Endothelial cell of umbilical vein (primary cell): ENCODE data around the gene CHAF1A. TPM values are rescaled to one million over a fixed set of nuclear protein-coding genes. Genes with fewer than 3 reads are reported as not detected.

ENCODE experiments used
- BruUV-seq: library from RNA; stranded (reverse); fragments of 400-500 nt; replicated peaks from 2 replicates; lab custom pipeline; 2021; lab: Mats Ljungman, UMichigan
- CTCF ChIA-PET: fragments of 300-600, 350-600 bp; sonication (Branson Sonifier 250); formaldehyde crosslinking; loops from one replicate; lab custom pipeline; 2021; ENCODE audit warnings: antibody characterized with exemption, inconsistent platforms; lab: Charles Lee
- POLR2A ChIA-PET: fragments of 300-600, 350-600 bp; sonication (Branson Sonifier 250); formaldehyde crosslinking; loops from one replicate; lab custom pipeline; 2021; ENCODE audit warnings: antibody characterized with exemption, inconsistent platforms; lab: Charles Lee
- DNase-seq: peaks from one replicate; pipeline ENCODE4 v3.0.0-alpha.2; 2011; ENCODE audit warnings: low read depth, low spot score
- FAIRE-seq: peaks from 2 replicates; lab custom pipeline; 2011; peaks lifted over from hg19 to GRCh38; lab: Jason Lieb, UNC
- H2AFZ ChIP-seq: 2 replicates; pipeline ENCODE4 v1.6.0; 2012; ENCODE audit warnings: low read depth, low read length, control low read depth, inconsistent platforms
- H3K27ac ChIP-seq: 2 replicates; pipeline ENCODE4 v1.5.1; 2011; ENCODE audit warnings: low read depth, mild to moderate bottlenecking, control low read depth, low read length, moderate library complexity; ENCODE audit not compliant: insufficient read depth
- H3K27me3 ChIP-seq, 2 experiments: 2 replicates each; pipeline versions ENCODE4 v1.6.0 to v1.6.1; 2011; ENCODE audit warnings: low read length in 2 of 2, mixed read lengths in 1 of 2; ENCODE audit not compliant: control insufficient read depth in 2 of 2, insufficient read depth in 2 of 2
- H3K36me3 ChIP-seq, 2 experiments: 2 replicates in 1 of 2; 3 replicates in 1 of 2; pipeline ENCODE4 v1.5.1; 2011; ENCODE audit warnings: low read length in 2 of 2, mild to moderate bottlenecking in 1 of 2, moderate library complexity in 1 of 2; ENCODE audit not compliant: control insufficient read depth in 2 of 2, insufficient read depth in 2 of 2; ENCODE audit errors: extremely low read depth in 1 of 2
- H3K4me1 ChIP-seq: 3 replicates; pipeline ENCODE4 v1.5.1; 2011; ENCODE audit warnings: mild to moderate bottlenecking, low read length; ENCODE audit not compliant: control insufficient read depth, insufficient read depth; ENCODE audit errors: extremely low read depth
- H3K4me2 ChIP-seq: 2 replicates; pipeline ENCODE4 v1.6.1; 2011; ENCODE audit warnings: low read length, control low read depth, mixed read lengths; ENCODE audit not compliant: insufficient read depth
- H3K4me3 ChIP-seq, 3 experiments: fragments of 200-600 bp in 1 of 3; sonication (generic), shearing (Covaris generic) in 1 of 3; replicated peaks in 1 of 3; 2 replicates each; pipeline ENCODE4 v1.5.1; 2011 to 2016; ENCODE audit warnings: control low read depth in 3 of 3, low read length in 3 of 3, mild to moderate bottlenecking in 2 of 3, inconsistent platforms in 1 of 3, low read depth in 1 of 3, moderate library complexity in 1 of 3; ENCODE audit not compliant: insufficient read depth in 1 of 3
- H3K79me2 ChIP-seq: 2 replicates; pipeline ENCODE4 v1.6.0; 2012; ENCODE audit warnings: low read length, inconsistent platforms; ENCODE audit not compliant: control insufficient read depth, insufficient read depth
- H3K9ac ChIP-seq: replicated peaks from 2 replicates; pipeline ENCODE3; 2011; ENCODE audit warnings: low read length, control low read depth; ENCODE audit not compliant: insufficient read depth; ENCODE audit errors: extremely low read depth
- H3K9me1 ChIP-seq: replicated peaks from 3 replicates; pipeline ENCODE4 v1.6.0; 2011; ENCODE audit warnings: mild to moderate bottlenecking, low read length; ENCODE audit not compliant: control insufficient read depth, insufficient read depth; ENCODE audit errors: extremely low read depth
- H3K9me3 ChIP-seq: replicated peaks from 2 replicates; pipeline ENCODE4 v1.5.1; 2012; ENCODE audit warnings: low read length, inconsistent platforms; ENCODE audit not compliant: control insufficient read depth, insufficient read depth
- H4K20me1 ChIP-seq: replicated peaks from 2 replicates; pipeline ENCODE3; 2011; ENCODE audit warnings: mild to moderate bottlenecking, low read length; ENCODE audit not compliant: control insufficient read depth, insufficient read depth; ENCODE audit errors: extremely low read depth
- CTCF ChIP-seq, 2 donors: IDR thresholded peaks; 1 replicate in 1 of 2; 2 replicates in 1 of 2; pipeline ENCODE4 v1.5.1; 2011; ENCODE audit warnings: low read length in 2 of 2, mild to moderate bottlenecking in 2 of 2, moderate library complexity in 2 of 2, control low read depth in 1 of 2, inconsistent platforms in 1 of 2, low read depth in 1 of 2; ENCODE audit not compliant: insufficient read depth in 1 of 2; ENCODE audit errors: extremely low read depth in 1 of 2
- EZH2 ChIP-seq: IDR thresholded peaks from 2 replicates; pipeline ENCODE4 v1.6.1; 2012; ENCODE audit warnings: borderline replicate concordance, low read depth, mild to moderate bottlenecking, moderate library complexity, low read length, inconsistent platforms; ENCODE audit not compliant: severe bottlenecking
- FOS ChIP-seq: IDR thresholded peaks from 2 replicates; pipeline ENCODE4 v1.6.1; 2011; ENCODE audit warnings: mild to moderate bottlenecking, low read length, moderate library complexity, borderline replicate concordance; ENCODE audit not compliant: insufficient read depth
- GATA2 ChIP-seq: IDR thresholded peaks from 2 replicates; pipeline ENCODE4 v1.7.0; 2011; ENCODE audit warnings: low read depth, mild to moderate bottlenecking, moderate library complexity, mixed read lengths, low read length; ENCODE audit not compliant: insufficient read length, insufficient read depth
- JUN ChIP-seq: IDR thresholded peaks from 2 replicates; pipeline ENCODE4 v1.6.1; 2011; ENCODE audit warnings: borderline replicate concordance, low read depth; ENCODE audit not compliant: insufficient read length, insufficient read depth
- MAX ChIP-seq: IDR thresholded peaks from 2 replicates; pipeline ENCODE4 v1.6.1; 2011; ENCODE audit not compliant: insufficient read depth, insufficient read length
- MYC ChIP-seq: IDR thresholded peaks from one replicate; pipeline ENCODE4 v1.6.1; 2011; ENCODE audit warnings: mild to moderate bottlenecking, low read depth, low read length
- POLR2A ChIP-seq: IDR thresholded peaks from 2 replicates; pipeline ENCODE4 v1.6.1; 2012; ENCODE audit warnings: low read depth, mild to moderate bottlenecking, control low read depth, low read length
- POLR2AphosphoS5 ChIP-seq: IDR thresholded peaks from 2 replicates; pipeline ENCODE4 v1.6.1; 2012; ENCODE audit warnings: low read depth, mild to moderate bottlenecking, control low read depth, low read length, moderate library complexity; ENCODE audit not compliant: insufficient read depth
- dilution Hi-C: fragments of 300-500 bp; cut with MboI; formaldehyde crosslinking; loops from one replicate; pipeline ENCODE4 v1.15.0; 2019; ENCODE audit warnings: low sequenced_read_pairs; ENCODE audit not compliant: extremely low pct_ligation_motif_present
- intact Hi-C: fragments of 100-400 bp; cut with micrococcal nuclease; formaldehyde crosslinking; loops from one replicate; pipeline ENCODE4 v1.10.0; 2022
- polyA plus RNA-seq, 4 experiments: library from polyadenylated mRNA; depleted of rRNA in 3 of 4; stranded (reverse) in 3 of 4; unstranded in 1 of 4; fragments of >200 nt; gene quantifications; 2 replicates each; pipeline versions ENCODE4 v1.2.1 to v1.2.3, GENCODE V29; 2011 to 2012; ENCODE audit warnings: missing spikeins in 1 of 4
- total RNA-seq: library from RNA; stranded (reverse); gene quantifications from 2 replicates; pipeline ENCODE4 v1.2.3, GENCODE V29; 2021

The CHAF1A gene
- total and polyA plus RNA-seq, 2 donors (not counting 3 experiments of a cell fraction or from before 2014, with no cell fraction given), result 19.5 to 44.5 TPM

- intact Hi-C loops (no loop called here), dilution Hi-C loops (no loop called here)
- no peak overlapping the region for H3K4me3 ChIP-seq
- H3K9ac ChIP-seq, result no peak overlapping the region
- H3K36me3 ChIP-seq, result peaks cover 5 to 16% of the 10 kb centered on the region in 2 experiments
- H4K20me1 ChIP-seq, result no peaks in the 10 kb centered on the region
- ChIA-PET POLR2A (no interaction called here), CTCF (no interaction called here)
- H3K79me2 ChIP-seq, result no peaks in the 10 kb centered on the region
- H3K27ac ChIP-seq, result no peak overlapping the region
- FAIRE-seq, result no peak
- no peaks in the 10 kb centered on the region for H3K9me1 ChIP-seq
- no peaks in the 10 kb centered on the region for H3K4me1 ChIP-seq
- DNase-seq, result no peak
- no peaks in the 10 kb centered on the region for H3K27me3 ChIP-seq
- H3K4me2 ChIP-seq, result no peak overlapping the region
- no peaks in the 10 kb centered on the region for H3K9me3 ChIP-seq
- H2AFZ ChIP-seq, result no peak overlapping the region
- BruUV-seq, result no TSS peak
- TF ChIP-seq JUN, result no peak
- TF ChIP-seq MAX, result no peak
- TF ChIP-seq EZH2, result no peak
- TF ChIP-seq POLR2AphosphoS5, result no peak
- no peak for TF ChIP-seq POLR2A
- no peak for TF ChIP-seq MYC
- TF ChIP-seq GATA2, result no peak
- TF ChIP-seq FOS, result no peak
- TF ChIP-seq CTCF (IDR thresholded peaks at IDR 0.05; ENCODE audit: extremely low read depth in 1 of 2, insufficient read depth in 1 of 2, low read depth in 1 of 2, low read length in 2 of 2), result no peak
Observed at GRCh38 chr19:4431296-4431695, 28.9 kb downstream of the CHAF1A start.
